ENCODE results near the gene VCAN. TPM values are rescaled to one million over a fixed set of nuclear protein-coding genes. Genes with fewer than 3 reads are reported as not detected.

Gene VCAN
- total RNA-seq (2022; extraction: Qiagen RNA extraction) = 6.7 to 15.0 TPM (median 9.9 TPM) in 5 replicates

GRCh38 chr5:83471405-83472212 is at the start of gene VCAN:
Gene VCAN, plus strand, starts transcription at chr5:83471744. Its CDS starts 11,775 bp downstream, at chr5:83483519.

Other genes starting within 250 kb of the VCAN start
- gene HAPLN1, start 249.1 kb downstream of the VCAN start, total RNA-seq (2022; extraction: Qiagen RNA extraction) = not detected in 5 replicates

Data from A549 treated with Hydrocortisone at 1 μM for 4 hours (cell line).